ENCODE data around the gene KIRREL1. TPM values are rescaled to one million over a fixed set of nuclear protein-coding genes. Genes with fewer than 3 reads are reported as not detected.

Gene KIRREL1
- 29.9 and 31.1 TPM in 2 replicates for total RNA-seq (2014; rRNA removed; shearing (Covaris generic))

GRCh38 chr1:157993147-157993917 is at the start of gene KIRREL1:
TSS of gene KIRREL1 (plus strand) at chr1:157993645. CDS start at chr1:157993677, 32 bp downstream.
- in situ Hi-C loops (cut with HindIII; ENCODE audit: low sequenced_read_pairs), result no loop called here
- no peak for DNase-seq (ENCODE audit: low spot score)

GRCh38 chr1:157944663-157945280 is 48.7 kb upstream of the KIRREL1 start:
- no peak for DNase-seq (ENCODE audit: low spot score)
- in situ Hi-C loops (cut with HindIII; ENCODE audit: low sequenced_read_pairs), result no loop called here

GRCh38 chr1:157948312-157949073 is 45.0 kb upstream of the KIRREL1 start:
- DNase-seq (ENCODE audit: low spot score), result peak; percentile 12
- in situ Hi-C loops (cut with HindIII; ENCODE audit: low sequenced_read_pairs), result no loop called here

- in situ Hi-C loops (cut with HindIII; ENCODE audit: low sequenced_read_pairs), result no loop called here
- DNase-seq (ENCODE audit: low spot score), result no peak
Measured at GRCh38 chr1:157949074-157949354, 44.4 kb upstream of the KIRREL1 start.

- DNase-seq (ENCODE audit: low spot score), result no peak
- in situ Hi-C loops (cut with HindIII; ENCODE audit: low sequenced_read_pairs), result loop anchor here (25.0 kb wide), 1 partner anchor 161 kb away; no protein-coding TSS in a partner anchor
Measured at GRCh38 chr1:157951230-157951629, 42.2 kb upstream of the KIRREL1 start.

- in situ Hi-C loops (cut with HindIII; ENCODE audit: low sequenced_read_pairs), result loop anchor here (25.0 kb wide), 1 partner anchor 160 kb away; no protein-coding TSS in a partner anchor
- no peak for DNase-seq (ENCODE audit: low spot score)
Measured at GRCh38 chr1:157952601-157953000, 40.8 kb upstream of the KIRREL1 start.

GRCh38 chr1:157955221-157955620 is 38.2 kb upstream of the KIRREL1 start:
- in situ Hi-C loops (cut with HindIII; ENCODE audit: low sequenced_read_pairs), result loop anchor here (25.0 kb wide), 1 partner anchor 157 kb away; no protein-coding TSS in a partner anchor

GRCh38 chr1:157955857-157956256 is 37.6 kb upstream of the KIRREL1 start:
- in situ Hi-C loops (cut with HindIII; ENCODE audit: low sequenced_read_pairs), result loop anchor here (25.0 kb wide), 1 partner anchor 156 kb away; no protein-coding TSS in a partner anchor
- no peak for DNase-seq (ENCODE audit: low spot score)

More at GRCh38 chr1:157955221-157955620, 38.2 kb upstream of the KIRREL1 start:
- DNase-seq (ENCODE audit: low spot score), result no peak

GRCh38 chr1:157956732-157957131 is 36.7 kb upstream of the KIRREL1 start:
- no peak for DNase-seq (ENCODE audit: low spot score)
- in situ Hi-C loops (cut with HindIII; ENCODE audit: low sequenced_read_pairs), result loop anchor here (25.0 kb wide), 1 partner anchor 156 kb away; no protein-coding TSS in a partner anchor

GRCh38 chr1:157958263-157958662 is 35.2 kb upstream of the KIRREL1 start:
- in situ Hi-C loops (cut with HindIII; ENCODE audit: low sequenced_read_pairs), result loop anchor here (25.0 kb wide), 1 partner anchor 154 kb away; no protein-coding TSS in a partner anchor
- DNase-seq (ENCODE audit: low spot score), result no peak

- no peak for DNase-seq (ENCODE audit: low spot score)
- in situ Hi-C loops (cut with HindIII; ENCODE audit: low sequenced_read_pairs), result loop anchor here (25.0 kb wide), 1 partner anchor 153 kb away; no protein-coding TSS in a partner anchor
Measured at GRCh38 chr1:157959750-157960149, 33.7 kb upstream of the KIRREL1 start.

- in situ Hi-C loops (cut with HindIII; ENCODE audit: low sequenced_read_pairs), result loop anchor here (25.0 kb wide), 1 partner anchor 152 kb away; no protein-coding TSS in a partner anchor
- DNase-seq (ENCODE audit: low spot score), result no peak
Measured at GRCh38 chr1:157960773-157961172, 32.7 kb upstream of the KIRREL1 start.

- in situ Hi-C loops (cut with HindIII; ENCODE audit: low sequenced_read_pairs), result loop anchor here (25.0 kb wide), 1 partner anchor 150 kb away; no protein-coding TSS in a partner anchor
- no peak for DNase-seq (ENCODE audit: low spot score)
Measured at GRCh38 chr1:157961805-157962762, 31.4 kb upstream of the KIRREL1 start.

- in situ Hi-C loops (cut with HindIII; ENCODE audit: low sequenced_read_pairs), result loop anchor here (25.0 kb wide), 1 partner anchor 149 kb away; no protein-coding TSS in a partner anchor
- DNase-seq (ENCODE audit: low spot score), result peak; percentile 36
Measured at GRCh38 chr1:157963713-157964112, 29.7 kb upstream of the KIRREL1 start.

- no peak for DNase-seq (ENCODE audit: low spot score)
- in situ Hi-C loops (cut with HindIII; ENCODE audit: low sequenced_read_pairs), result loop anchor here (25.0 kb wide), 1 partner anchor 147 kb away; no protein-coding TSS in a partner anchor
Measured at GRCh38 chr1:157965584-157965983, 27.9 kb upstream of the KIRREL1 start.

- in situ Hi-C loops (cut with HindIII; ENCODE audit: low sequenced_read_pairs), result loop anchor here (25.0 kb wide), 1 partner anchor 146 kb away; no protein-coding TSS in a partner anchor
- no peak for DNase-seq (ENCODE audit: low spot score)
Measured at GRCh38 chr1:157966031-157966537, 27.4 kb upstream of the KIRREL1 start.

- no peak for DNase-seq (ENCODE audit: low spot score)
- in situ Hi-C loops (cut with HindIII; ENCODE audit: low sequenced_read_pairs), result loop anchor here (25.0 kb wide), 1 partner anchor 145 kb away; no protein-coding TSS in a partner anchor
Measured at GRCh38 chr1:157967205-157967604, 26.2 kb upstream of the KIRREL1 start.

- in situ Hi-C loops (cut with HindIII; ENCODE audit: low sequenced_read_pairs), result loop anchor here (25.0 kb wide), 1 partner anchor 144 kb away; no protein-coding TSS in a partner anchor
Measured at GRCh38 chr1:157968508-157968907, 24.9 kb upstream of the KIRREL1 start.

More at GRCh38 chr1:157968508-157968907, 24.9 kb upstream of the KIRREL1 start:
- no peak for DNase-seq (ENCODE audit: low spot score)

All from G401 (cell line).